ACHN (cell line): ENCODE results near the gene FKBP4.

ENCODE experiments used
- DNase-seq: peaks from one replicate; pipeline ENCODE4 v3.0.0-alpha.2; 2015
- in situ Hi-C: cut with HindIII; loops from 2 replicates; pipeline ENCODE4 v1.10.0; 2017; ENCODE audit warnings: low sequenced_read_pairs, low pct_ligation_motif_present, low pct_unique_long_range_greater_than_20kb

Gene FKBP4

GRCh38 chr12:2834581-2835491 lies 40.1 kb downstream of the FKBP4 start, which contains the start of gene NRIP2:
TSS of gene NRIP2 (minus strand) at chr12:2835035. CDS start at chr12:2834983, 52 bp downstream.
- DNase-seq: no peak
- in situ Hi-C loops: no loop called here

- DNase-seq: no peak
- in situ Hi-C loops: no loop called here
These were observed 41.1 kb downstream of the FKBP4 start for GRCh38 chr12:2835691-2836403.

- DNase-seq: no peak
- in situ Hi-C loops: no loop called here
These were observed 41.8 kb downstream of the FKBP4 start for GRCh38 chr12:2836574-2836973.

- no peak for DNase-seq
- in situ Hi-C loops: no loop called here
These were observed 46.4 kb downstream of the FKBP4 start for GRCh38 chr12:2841056-2841650.

GRCh38 chr12:2842948-2843347 lies 48.2 kb downstream of the FKBP4 start:
- in situ Hi-C loops: no loop called here

GRCh38 chr12:2844786-2845185 lies 50.0 kb downstream of the FKBP4 start:
- DNase-seq: no peak
- in situ Hi-C loops: no loop called here

More at GRCh38 chr12:2842948-2843347, 48.2 kb downstream of the FKBP4 start:
- DNase-seq: no peak

GRCh38 chr12:2845280-2845679 lies 50.5 kb downstream of the FKBP4 start:
- in situ Hi-C loops: no loop called here
- DNase-seq: no peak

- no peak for DNase-seq
- in situ Hi-C loops: no loop called here
These were observed 57.2 kb downstream of the FKBP4 start for GRCh38 chr12:2851931-2852330.

- peak; percentile 88 for DNase-seq
- in situ Hi-C loops: no loop called here
These were observed 58.9 kb downstream of the FKBP4 start for GRCh38 chr12:2853626-2854025.
